Ammon's horn (tissue), 1 donor: Measurements from ENCODE around the gene EIF2S3.
A peak's percentile ranks its signal among the peaks of the same experiment; 100 is the strongest.
"Not testable (repeated sequence)": the region's sequence is repeated elsewhere in the genome, so short reads cannot be mapped to it uniquely, and the experiment has no call there.

Experiments used
- DNase-seq: peaks from one replicate; pipeline ENCODE4 v3.0.0-alpha.2; 2016; ENCODE audit warnings: low spot score

EIF2S3 gene

DNA sequence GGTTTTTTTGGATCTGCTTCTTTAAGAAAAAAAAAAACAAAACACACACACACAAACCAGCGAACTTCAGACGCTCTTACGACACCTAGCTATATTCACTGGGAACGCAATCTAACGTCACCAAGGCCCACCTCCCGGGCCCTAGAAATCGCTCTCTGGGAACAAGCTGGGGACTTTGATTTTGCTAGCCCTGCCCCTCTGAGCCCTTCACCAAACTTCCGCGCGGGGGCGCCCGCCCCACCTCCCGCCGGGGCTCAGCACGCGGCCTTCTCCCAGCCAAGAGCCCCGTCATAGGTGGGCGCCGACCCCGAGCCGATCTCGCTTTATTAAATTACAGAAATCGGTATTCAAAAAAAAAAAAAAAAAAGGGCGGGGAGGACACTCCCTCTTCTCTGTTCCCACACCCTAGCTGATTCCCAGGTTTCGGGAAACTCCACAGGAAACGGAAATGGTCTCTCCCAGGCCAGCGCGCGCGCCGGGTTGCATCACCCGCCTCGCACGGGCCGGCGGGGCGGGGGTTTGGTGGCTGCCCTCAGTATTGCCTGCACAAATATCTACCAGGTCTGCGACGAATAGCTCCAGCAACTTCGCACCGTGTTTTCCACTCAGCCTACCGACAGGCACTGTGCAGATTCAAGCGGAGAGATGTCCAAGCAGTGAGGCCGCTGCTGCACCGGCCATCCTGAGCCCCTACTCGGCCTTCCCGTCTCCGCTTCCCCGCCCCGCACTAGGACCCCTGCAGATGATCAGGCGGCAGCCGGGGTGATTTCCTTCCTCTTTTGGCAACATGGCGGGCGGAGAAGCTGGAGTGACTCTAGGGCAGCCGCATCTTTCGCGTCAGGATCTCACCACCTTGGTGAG lies at the start of gene EIF2S3:
EIF2S3 (plus strand) TSS at position 775 of the 861 bp plus-strand sequence; CDS start at position 788, 13 bp downstream.
- peak; percentile 91 for DNase-seq

DNA sequence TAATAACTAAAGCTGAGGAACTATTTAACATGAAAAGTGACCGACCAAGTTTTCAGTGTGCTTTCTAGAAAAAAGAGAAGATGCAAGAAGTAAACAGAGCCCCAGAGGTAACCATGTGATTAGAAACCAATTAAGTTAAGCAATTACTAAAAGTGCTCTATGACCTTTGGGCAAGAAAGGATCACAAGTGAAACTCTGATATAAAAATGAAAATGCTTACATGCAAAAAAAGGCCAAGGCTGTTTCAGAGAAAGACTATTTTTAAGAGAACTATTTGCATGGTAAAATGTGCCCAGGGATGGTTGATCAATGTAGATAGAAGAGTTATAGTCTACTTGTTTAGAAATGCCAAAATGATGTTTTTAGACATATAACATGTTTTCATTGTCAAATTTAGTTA lies 49.7 kb upstream of the EIF2S3 start:
- no peak for DNase-seq

DNA sequence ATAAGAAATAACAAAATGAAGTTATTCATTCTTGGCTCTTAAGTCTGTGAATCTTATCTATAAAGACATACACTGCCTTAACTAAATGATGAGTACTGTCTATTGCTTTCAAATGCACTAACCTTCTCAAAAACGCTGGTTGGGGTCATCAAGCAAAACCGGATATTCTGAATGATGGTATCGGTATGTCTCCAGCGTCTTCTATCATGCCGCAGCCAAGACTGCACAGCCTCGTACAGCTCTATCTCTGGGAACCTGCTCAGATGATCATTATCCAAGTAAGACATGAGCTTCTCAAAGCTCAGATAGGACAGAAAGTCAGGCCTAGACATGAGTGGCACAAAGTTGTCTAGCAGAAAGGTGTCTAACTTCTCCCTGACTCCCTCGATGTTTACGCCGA lies 48.9 kb upstream of the EIF2S3 start:
- DNase-seq: no peak

DNA sequence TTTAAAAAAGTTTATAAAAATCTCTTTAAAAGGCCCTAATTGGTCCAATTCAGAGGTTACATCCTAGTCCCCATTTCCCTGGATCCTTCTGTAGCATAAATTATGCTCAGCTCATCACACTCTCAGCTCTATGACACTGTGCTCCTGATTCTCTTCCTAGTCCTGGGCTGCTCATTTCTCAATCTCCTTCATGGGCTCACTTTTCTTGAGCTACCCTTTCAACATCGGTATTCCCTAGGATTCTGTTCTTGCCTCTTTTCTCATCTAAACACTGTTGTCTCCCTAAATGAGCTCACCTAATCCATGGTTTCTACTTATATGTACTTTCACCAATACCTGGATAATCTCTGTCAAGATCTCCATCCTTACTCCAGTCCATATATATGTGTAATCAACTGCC lies 42.5 kb upstream of the EIF2S3 start:
- no peak for DNase-seq

DNA sequence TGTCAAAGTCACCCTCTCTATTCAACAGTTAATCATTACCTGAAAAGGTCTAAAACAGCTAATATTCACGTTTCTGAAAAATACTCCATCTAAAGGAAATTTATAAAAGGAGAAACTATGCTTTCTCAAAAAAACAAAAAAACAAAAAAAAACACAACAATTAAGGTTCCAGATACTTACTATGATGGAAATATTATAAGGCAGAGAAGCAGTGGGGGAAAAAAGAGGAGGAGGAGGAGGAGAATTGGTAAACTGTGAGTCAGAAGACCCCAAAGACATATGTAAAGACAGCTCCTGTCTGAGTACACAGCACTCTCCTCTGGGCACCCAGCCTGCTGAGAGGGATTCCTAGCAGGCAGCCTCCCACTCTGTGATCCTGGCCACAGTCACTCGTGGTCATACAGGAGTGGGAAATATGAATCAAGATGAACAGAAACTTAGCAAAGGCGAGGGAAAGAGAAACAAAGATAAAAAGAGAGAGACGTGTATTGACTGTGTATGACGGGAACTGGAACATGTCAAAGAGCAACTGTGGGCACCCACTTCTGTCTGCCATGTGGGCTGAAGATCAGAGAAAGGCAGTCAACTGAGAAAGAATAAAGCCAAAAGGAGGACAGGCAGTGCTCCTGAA lies 40.3 kb upstream of the EIF2S3 start:
- no peak for DNase-seq

DNA sequence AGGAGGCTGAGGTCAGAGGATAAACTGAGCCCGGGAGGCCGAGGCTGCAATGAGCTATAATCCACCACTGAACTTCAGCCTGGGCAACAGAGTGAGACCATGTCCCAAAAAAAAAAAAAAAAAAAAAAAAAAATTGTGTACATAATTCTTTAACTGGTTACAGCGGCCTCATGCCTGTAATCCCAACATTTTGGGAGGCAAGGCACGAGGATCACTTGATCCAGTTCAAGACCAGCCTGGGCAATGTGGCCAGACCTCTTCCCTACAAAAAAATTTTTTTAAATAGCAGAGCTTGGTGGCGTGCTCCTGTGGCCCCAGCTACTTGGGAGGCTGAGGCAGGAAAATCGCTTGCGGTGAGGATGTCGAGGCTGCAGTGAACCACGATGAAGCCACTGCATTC lies 37.1 kb upstream of the EIF2S3 start:
- DNase-seq: no peak

DNA sequence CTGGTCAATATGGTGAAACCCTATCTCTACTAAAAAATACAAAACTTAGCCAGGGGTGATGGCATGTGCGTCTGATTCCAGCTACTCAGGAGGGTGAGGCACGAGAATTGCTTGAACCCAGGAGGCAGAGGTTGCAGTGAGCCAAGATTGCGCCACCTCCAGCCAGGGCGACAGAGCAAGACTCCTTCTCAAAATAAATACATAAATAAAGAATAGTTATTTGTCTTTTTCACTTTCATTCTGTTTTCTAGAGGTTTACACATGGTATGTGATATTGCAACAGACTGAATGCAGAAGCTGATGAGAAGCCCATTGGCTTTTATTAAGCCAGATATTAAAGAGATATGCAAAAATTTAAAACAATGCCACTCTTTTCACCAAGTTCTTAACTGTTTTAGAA lies 35.9 kb upstream of the EIF2S3 start:
- no peak for DNase-seq

DNA sequence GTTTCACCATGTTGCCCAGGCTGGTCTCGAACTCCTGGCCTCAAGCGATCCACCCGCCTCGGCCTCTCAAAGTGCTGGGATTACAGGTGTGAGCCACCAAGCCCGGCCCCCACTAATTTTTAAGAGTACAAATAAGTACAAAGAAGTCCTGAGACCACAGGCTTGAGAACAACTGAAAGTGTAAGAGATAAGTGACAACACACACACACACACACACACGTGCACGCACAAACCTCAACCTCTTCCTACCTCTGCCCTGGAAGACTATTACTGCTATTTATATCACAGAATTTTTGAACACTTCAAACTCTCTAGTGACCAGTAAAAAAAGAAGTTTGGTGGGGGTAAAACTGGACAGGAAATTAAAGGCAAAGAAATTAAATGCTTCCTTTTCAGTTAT lies 35.3 kb upstream of the EIF2S3 start:
- no peak for DNase-seq

DNA sequence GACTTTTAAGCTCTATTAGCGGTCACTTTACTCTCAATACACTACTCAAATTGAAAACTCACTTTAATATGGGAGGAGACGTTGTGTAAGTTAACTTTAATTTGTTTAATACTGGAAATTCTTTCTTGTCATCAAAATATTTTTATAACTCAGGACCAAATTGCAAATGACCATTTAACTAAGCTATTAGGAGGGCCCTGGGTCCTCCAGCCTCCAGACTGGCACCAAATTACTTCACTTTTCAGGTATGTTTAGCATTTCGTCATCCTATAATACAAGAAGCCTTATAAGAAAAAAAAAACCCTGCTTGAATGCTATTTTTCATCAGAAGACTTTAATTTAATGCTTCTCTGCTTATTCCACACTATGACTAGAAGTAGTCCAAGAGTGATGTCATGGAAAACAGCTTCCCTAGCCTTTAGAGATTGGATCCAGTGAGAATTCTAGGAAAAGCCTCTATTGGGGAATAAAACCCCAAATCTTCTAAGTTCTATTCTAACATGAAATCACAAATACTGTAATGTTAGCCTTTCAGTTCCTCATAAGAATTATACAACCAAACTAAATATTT lies 34.4 kb upstream of the EIF2S3 start:
- DNase-seq: no peak

DNA sequence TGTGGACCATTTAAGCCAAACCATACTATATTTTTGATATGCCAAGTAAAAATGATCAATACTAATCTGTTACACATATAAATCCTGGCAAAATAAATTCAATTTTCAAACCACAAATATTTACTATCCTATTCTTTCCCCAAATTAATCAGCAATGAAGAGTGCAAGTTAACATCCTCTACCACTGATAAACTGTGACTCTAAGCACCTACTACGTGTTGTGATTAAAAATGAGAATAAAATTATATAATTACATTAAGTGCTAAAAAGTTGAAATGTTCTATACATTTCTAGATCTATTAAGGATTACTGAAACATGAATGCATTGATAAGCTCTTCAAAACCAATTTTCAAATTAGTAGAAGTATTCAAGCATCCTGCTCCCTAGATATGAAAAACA lies 31.2 kb upstream of the EIF2S3 start:
- DNase-seq: no peak

DNA sequence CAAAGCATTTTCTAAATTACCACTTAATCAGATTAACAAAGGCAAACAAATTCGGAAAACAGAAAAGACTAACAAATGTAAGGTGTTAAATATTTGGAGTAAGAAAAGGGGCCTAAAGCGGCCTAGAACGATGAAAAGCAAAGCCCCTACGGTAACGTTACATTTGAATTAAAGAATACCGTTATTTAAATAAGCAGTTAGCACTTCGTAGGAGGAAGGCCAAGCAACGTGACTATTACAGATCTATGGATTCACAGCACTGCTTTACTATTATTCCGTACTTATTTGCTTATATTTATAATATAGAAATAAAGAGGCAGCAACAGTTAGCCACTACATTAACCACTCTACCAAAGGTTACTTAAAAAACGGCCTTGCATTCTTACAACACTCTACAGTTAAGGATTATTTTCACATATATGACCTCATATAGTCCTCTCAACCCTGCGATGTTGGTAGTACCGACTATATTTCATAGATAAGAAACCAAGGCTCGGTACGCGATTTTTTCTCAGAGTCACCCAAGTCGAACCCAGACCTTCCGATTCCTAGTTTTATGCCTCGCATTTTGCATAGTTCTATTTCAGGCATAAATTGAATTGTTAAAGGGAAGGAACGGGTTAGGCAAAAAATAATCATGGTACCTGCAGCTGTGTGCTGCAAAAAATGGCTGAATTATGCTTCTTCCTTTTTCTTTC lies 30.6 kb upstream of the EIF2S3 start:
- no peak for DNase-seq

DNA sequence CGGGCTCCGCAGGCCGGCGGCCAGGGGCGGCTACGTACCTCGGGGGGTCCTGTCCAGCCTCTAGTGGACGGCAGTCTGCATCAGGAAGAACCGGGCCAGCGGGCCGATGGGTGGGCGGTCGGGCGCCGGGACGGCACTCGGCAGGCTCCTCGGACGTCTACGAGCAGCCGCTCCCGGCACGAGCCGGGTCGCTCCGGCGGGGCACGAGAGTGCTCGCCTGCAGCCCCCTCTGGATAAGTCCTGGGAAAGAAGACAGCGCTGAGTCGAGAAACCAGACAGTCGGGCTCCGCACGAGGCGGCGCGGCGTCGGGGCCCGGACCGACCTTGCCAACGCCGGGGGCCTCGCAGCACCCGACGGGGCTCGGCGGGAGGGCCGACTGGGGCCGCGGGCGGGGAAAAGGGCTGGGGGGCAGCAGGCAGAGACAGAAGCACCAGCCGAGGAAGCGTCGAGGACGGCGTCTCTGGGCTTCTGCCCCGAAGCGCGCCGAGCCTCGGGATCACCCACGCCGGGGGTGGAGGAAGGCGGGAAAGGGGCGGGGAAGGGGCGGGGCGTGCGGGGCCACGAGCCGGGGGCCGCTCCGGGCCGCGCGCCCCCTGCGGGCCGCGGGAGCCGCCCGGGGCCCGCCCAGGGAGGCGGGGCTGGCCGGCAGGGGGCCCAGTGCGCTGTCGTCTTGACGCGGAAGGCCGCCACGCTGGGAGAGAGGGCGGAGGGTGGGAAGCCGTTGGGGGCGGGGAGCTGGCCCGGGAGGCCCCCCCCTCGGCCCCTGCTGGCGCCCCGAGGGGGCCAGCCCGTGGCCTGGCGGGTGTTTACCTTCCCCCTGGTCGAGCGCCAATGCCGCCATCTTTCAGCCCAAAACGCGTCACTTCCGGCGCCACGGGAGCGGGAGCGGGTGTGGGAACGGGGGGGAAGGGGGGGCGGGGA lies 29.7 kb upstream of the EIF2S3 start:
- peak; percentile 83 for DNase-seq

DNA sequence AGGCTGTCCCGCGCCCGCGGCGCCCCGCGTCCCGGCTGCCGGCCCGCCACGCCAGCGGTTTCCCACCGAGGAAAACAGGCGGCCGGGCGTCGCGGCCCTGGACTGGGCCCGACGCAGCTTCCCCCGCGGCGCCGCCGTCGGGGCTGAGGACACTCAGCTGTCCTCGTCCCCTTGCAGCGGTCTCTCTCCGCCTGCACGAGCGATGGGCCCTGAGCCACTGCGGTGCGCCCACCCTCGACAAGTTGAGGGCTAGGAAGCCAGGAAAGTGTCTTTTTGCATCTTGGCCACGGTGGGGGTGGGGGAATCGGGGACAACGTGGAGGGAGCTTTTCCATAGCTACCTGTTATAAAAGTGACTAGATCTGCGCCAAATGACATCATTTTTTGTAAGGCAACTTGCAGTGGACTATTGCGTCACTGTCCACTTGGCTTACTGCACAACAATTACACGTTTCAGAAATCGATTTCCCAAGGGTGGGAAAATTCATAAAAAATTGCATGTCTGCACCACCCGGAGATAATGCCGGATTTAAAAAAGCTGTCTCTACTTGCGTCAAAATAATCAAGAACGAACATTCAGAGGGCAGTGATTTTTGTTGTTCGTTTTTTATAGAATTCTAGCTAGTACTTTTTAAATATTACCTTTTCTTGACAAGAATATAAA lies 28.9 kb upstream of the EIF2S3 start:
- peak; percentile 16 for DNase-seq

DNA sequence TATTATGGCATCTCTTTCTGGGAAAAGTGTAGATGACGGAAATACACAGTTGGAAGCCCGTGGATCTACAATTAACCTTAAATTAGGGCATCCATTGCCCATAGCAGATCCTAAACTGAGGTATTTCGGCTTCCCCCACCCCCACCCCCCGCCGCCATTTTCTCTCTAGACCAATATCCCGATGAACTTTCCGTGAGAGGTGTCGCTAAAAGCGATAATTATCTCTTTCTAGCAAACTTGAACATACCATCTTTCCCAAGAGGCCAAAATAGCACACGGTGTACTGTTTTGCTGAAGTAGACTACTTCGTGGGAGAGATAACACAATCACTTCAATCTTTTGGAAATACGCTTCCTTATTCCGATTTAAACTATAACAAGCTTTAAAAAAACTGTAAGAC lies 28.3 kb upstream of the EIF2S3 start:
- no peak for DNase-seq

DNA sequence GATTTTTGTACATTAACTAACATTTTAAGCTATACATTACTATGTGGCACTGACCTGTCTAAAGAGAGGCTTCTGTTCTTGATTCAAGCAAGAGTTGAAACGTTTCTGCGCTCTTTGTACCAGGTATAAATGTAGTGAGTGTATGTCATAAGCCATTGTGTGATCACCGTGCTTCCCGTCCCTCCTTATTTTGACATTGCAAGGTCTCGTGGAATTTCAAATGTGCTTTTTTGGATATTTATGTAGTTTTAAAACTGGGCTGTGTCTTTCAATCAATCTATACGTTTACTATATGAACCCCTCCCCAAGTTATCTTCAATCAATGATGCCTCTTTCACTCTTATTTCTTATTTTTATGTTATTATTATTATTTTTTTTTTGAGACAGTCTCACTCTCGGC lies 27.7 kb upstream of the EIF2S3 start, which contains the start of gene KLHL15:
KLHL15 (minus strand) TSS at position 101 of the 400 bp plus-strand sequence. CDS start 20,493 bp downstream, outside the sequence.
- no peak for DNase-seq

DNA sequence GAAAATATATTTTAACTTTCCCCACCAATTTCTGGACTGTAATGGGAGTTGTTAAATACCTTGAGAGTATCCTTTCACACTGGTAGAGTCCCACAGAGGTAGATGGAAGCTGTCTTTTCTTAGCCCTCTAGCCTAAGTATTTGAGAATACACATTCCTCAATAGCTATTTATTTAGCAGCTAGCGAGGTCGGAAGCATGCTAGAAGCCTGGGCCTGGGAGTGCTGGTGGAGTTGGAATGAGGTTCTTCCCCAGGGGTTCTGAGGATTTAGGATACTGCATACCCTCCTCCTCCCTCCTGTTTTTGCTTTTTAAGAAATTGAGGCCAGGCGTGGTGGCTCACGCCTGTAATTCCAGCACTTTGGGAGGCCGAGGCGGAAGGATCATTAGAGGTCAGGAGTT lies 26.8 kb upstream of the EIF2S3 start:
- no peak for DNase-seq

DNA sequence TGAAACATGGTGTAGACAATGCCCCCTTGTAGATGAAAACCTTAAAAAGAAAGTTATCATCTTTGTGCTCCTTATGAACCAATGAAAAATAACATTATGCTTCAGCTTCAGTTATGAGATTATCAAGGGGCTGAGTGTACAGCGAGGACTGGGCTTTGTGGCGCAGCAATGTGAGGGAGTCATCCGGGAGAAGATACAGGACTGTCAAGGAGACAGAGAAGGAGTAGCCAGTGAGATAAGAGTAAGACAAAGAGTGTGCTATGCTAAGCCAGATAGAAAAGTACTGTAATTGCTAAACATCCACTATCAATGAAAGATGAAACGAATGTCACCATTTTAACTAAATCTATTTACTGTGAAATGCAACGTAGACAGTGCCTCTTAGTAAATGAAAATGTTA lies 24.2 kb upstream of the EIF2S3 start:
- no peak for DNase-seq

DNA sequence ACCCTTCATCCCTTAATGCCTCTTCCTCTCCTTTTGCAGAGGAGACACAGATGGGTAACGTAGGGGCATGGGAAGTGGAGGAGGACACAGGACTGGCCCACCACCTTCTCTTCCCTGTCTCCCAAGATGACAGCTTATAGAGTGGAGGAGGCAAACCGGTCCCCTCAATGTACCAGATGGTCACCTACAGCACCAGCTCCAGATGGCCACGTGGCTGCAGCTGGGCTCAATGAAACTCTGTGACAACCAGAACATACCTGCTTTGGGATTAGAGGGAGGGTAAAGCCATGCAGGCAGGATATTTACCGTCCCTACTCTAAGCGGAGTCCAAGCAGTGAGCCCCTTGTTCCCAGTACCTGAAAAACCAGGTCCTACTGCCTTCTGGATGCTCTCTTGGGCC lies 20.3 kb upstream of the EIF2S3 start:
- no peak for DNase-seq

DNA sequence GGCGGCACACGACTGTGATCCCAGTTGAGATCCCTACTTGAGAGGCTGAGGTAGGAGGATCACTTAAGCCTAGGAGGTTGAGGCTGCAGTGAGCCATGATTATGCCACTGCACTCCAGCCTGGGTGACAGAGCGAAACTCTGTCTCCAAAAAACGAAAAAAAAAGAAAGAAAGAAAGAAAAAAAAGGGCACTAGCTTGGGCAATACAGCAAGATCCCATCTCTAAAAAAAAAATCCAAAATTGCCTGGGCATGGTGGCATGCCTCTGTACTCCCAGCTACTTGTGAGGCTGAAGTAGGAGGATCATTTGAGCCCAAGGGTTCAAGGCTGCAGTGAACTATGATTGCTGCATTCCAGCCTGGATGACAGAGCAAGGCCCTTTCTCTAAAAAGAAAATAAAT lies 17.0 kb upstream of the EIF2S3 start:
- no peak for DNase-seq

DNA sequence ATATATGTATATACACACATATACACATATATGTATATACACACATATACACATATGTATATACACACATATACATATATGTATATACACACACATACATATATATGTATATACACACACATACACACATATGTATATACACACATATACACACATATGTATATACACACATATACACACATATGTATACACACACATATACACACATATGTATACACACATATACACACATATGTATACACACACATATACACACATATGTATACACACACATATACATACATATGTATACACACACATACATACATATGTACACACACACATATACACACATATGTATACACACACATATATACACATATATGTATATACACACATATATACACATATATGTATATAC lies 8.7 kb upstream of the EIF2S3 start:
- not testable (repeated sequence) for DNase-seq

DNA sequence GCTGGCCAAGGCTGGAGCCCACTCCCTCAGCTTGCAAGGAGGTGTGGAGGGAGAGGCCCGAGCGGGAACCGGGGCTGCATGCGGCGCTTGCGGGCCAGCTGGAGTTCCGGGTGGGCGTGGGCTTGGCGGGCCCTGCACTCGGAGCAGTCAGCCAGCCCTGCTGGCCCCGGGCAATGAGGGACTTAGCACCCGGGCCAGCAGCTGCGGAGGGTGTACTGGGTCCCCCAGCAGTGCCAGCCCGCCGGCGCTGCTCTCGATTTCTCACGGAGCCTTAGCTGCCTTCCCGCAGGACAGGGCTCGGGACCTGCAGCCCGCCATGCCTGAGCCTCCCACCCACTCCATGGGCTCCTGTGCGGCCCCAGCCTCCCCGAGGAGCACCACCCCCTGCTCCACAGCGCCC lies 5.1 kb upstream of the EIF2S3 start:
- DNase-seq: not testable (repeated sequence)
